ENCODE results near the gene CEACAM8. TPM values are rescaled to one million over a fixed set of nuclear protein-coding genes. Genes with fewer than 3 reads are reported as not detected.

CEACAM8 gene
- polyA plus RNA-seq, 3 donors = not detected

DNA sequence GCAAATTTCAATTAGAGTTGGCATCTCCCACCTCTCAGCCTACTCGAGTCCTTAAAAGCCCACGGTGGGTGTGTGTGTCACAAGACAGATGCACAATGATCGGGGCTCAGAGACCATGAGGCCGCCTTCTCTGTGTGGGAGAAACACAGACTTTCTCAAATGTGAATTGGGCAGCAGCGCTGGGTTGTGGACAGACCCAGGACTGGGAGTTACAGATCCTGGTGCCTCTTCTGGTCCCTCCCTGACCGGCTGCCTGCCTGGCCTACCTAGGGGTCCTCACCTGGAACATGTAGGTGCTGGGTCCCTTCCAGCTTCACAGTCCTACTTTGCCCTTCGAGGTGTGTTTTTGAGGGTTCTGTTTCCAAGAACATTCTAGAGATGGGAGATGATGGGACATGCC, 4.9 kb downstream of the CEACAM8 start:
- H2AFZ ChIP-seq (ENCODE audit: insufficient read depth, low read depth, low read length, poor library complexity, severe bottlenecking) = no peak overlapping the region
- Mint-ChIP-seq H3K27me3 (ENCODE audit: low read depth in 3 of 3) (peaks cover 0 to 7% (median 5%) of the 10 kb centered on the region in 3 donors), H3K27ac (no peak overlapping the region), H3K4me3 (no peak overlapping the region), H3K36me3 (no peaks in the 10 kb centered on the region), H3K4me1 (peaks cover 18% of the 10 kb centered on the region), H3K9me3 (no peaks in the 10 kb centered on the region)
- no peak overlapping the region for H3K9ac ChIP-seq (ENCODE audit: insufficient read depth, low read length, poor library complexity, severe bottlenecking)
- no peaks in the 10 kb centered on the region for H3K36me3 ChIP-seq (replicated peaks in 1 of 2; ENCODE audit: control insufficient read depth in 1 of 2, insufficient read depth in 2 of 2, low read length in 2 of 2)
- no peak overlapping the region for H3K4me2 ChIP-seq (replicated peaks; ENCODE audit: extremely low read depth, low read length, poor library complexity, severe bottlenecking)
- no peaks in the 10 kb centered on the region for H4K20me1 ChIP-seq (ENCODE audit: insufficient read depth, low read length)
- intact Hi-C loops (cut with micrococcal nuclease) = loop anchor here in 1 of 2 donors (5.0 kb wide), 1 partner anchor 137 kb away; no protein-coding TSS in a partner anchor
- H3K4me1 ChIP-seq (ENCODE audit: control insufficient read depth in 1 of 2, insufficient read depth in 2 of 2, low read length in 2 of 2) = peaks cover 0 to 2% of the 10 kb centered on the region in 2 donors
- TF ChIP-seq, protein P1, sequence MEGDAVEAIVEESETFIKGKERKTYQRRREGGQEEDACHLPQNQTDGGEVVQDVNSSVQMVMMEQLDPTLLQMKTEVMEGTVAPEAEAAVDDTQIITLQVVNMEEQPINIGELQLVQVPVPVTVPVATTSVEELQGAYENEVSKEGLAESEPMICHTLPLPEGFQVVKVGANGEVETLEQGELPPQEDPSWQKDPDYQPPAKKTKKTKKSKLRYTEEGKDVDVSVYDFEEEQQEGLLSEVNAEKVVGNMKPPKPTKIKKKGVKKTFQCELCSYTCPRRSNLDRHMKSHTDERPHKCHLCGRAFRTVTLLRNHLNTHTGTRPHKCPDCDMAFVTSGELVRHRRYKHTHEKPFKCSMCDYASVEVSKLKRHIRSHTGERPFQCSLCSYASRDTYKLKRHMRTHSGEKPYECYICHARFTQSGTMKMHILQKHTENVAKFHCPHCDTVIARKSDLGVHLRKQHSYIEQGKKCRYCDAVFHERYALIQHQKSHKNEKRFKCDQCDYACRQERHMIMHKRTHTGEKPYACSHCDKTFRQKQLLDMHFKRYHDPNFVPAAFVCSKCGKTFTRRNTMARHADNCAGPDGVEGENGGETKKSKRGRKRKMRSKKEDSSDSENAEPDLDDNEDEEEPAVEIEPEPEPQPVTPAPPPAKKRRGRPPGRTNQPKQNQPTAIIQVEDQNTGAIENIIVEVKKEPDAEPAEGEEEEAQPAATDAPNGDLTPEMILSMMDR (IDR thresholded peaks at IDR 0.05) = no peak
- no peaks in the 10 kb centered on the region for H3K79me2 ChIP-seq (ENCODE audit: insufficient read depth, low read length)
- no peak for DNase-seq
- H3K27me3 ChIP-seq (ENCODE audit: control insufficient read depth in 2 of 2, insufficient read depth in 2 of 2, low read length in 2 of 2) = no peaks in the 10 kb centered on the region
- no peak overlapping the region for H3K4me3 ChIP-seq (replicated peaks in 1 of 3; ENCODE audit: low read depth in 2 of 3, low read length in 3 of 3)
- no peaks in the 10 kb centered on the region for H3K9me3 ChIP-seq (replicated peaks in 1 of 2; ENCODE audit: control insufficient read depth in 1 of 2, insufficient read depth in 1 of 2, low read length in 2 of 2)
- no peak overlapping the region for H3K27ac ChIP-seq (ENCODE audit: low read depth in 1 of 2, low read length in 2 of 2)
- 93% methylated on average over 6 of the region's 7 CpGs for WGBS (ENCODE audit: insufficient coverage)

DNA sequence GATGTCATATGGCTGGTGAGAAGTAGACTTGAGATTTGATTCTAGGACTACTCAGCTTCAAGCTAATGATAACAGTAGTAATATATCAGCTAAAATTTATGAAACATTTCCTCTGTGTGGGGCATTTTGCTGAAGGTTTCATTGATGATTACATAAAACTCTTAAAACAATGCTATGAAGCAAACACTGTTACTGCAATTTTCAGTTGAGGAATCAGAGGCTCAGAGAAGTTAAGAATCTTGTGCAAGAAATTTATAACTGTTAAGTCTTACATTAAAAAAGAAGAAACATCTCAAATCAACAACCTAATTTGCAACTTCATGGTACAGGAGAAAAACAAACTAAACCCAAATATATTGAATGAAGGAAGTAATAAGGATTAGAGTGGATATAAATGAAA, 10.3 kb downstream of the CEACAM8 start:
- H3K4me3 ChIP-seq (replicated peaks in 1 of 3; ENCODE audit: low read depth in 2 of 3, low read length in 3 of 3) = no peak overlapping the region
- no peak overlapping the region for H3K4me2 ChIP-seq (replicated peaks; ENCODE audit: extremely low read depth, low read length, poor library complexity, severe bottlenecking)
- intact Hi-C loops (cut with micrococcal nuclease) = no loop called here
- H3K4me1 ChIP-seq (ENCODE audit: control insufficient read depth in 1 of 2, insufficient read depth in 2 of 2, low read length in 2 of 2) = peaks cover 0 to 3% of the 10 kb centered on the region in 2 donors
- H3K79me2 ChIP-seq (ENCODE audit: insufficient read depth, low read length) = no peaks in the 10 kb centered on the region
- no peak overlapping the region for H3K4me3 Mint-ChIP-seq
- no peak for DNase-seq
- H3K9me3 Mint-ChIP-seq = no peaks in the 10 kb centered on the region
- H2AFZ ChIP-seq (ENCODE audit: insufficient read depth, low read depth, low read length, poor library complexity, severe bottlenecking) = no peak overlapping the region
- H3K9ac ChIP-seq (ENCODE audit: insufficient read depth, low read length, poor library complexity, severe bottlenecking) = no peak overlapping the region
- no peaks in the 10 kb centered on the region for H3K36me3 ChIP-seq (replicated peaks in 1 of 2; ENCODE audit: control insufficient read depth in 1 of 2, insufficient read depth in 2 of 2, low read length in 2 of 2)
- H3K27ac Mint-ChIP-seq = no peak overlapping the region
- H4K20me1 ChIP-seq (ENCODE audit: insufficient read depth, low read length) = no peaks in the 10 kb centered on the region
- peaks cover 20% of the 10 kb centered on the region for H3K4me1 Mint-ChIP-seq
- H3K27me3 ChIP-seq (ENCODE audit: control insufficient read depth in 2 of 2, insufficient read depth in 2 of 2, low read length in 2 of 2) = no peaks in the 10 kb centered on the region
- no peaks in the 10 kb centered on the region for H3K9me3 ChIP-seq (replicated peaks in 1 of 2; ENCODE audit: control insufficient read depth in 1 of 2, insufficient read depth in 1 of 2, low read length in 2 of 2)
- H3K27ac ChIP-seq (ENCODE audit: low read depth in 1 of 2, low read length in 2 of 2) = no peak overlapping the region
- H3K27me3 Mint-ChIP-seq (ENCODE audit: low read depth in 3 of 3) = peaks cover 0 to 5% (median 2%) of the 10 kb centered on the region in 3 donors
- TF ChIP-seq, protein P1 (IDR thresholded peaks at IDR 0.05) = no peak
- no peaks in the 10 kb centered on the region for H3K36me3 Mint-ChIP-seq

All from CD14-positive monocyte (primary cell).